GM19467 (cell line): ENCODE results near the gene USH2A.
"Not testable (repeated sequence)": the region's sequence is repeated elsewhere in the genome, so short reads cannot be mapped to it uniquely, and the experiment has no call there.

Experiments used
- ATAC-seq: cut with Tn5 transposase; IDR thresholded peaks from one replicate; pipeline ENCODE4 v1.9.1; 2021; ENCODE audit warnings: mild to moderate bottlenecking, moderate library complexity; ENCODE audit not compliant: unreplicated experiment

The USH2A gene

DNA sequence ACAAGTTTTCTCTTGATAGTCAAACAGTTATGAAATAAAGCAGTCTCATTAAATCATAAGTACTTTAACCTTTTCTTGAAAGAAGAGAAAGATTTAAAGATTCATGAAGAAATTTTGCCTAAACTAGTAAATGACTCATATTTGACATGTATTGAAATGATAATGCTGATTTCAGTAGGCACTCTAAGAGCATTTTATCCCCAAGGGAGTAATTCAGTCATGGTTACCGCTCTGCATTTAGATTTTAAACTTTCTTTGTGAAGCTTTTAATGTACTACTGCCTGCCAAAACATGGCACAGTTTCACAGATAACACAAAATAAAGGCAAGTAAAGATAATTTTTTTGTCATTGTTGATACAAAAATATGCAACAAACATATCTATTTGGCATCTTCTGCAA lies 6.8 kb downstream of the USH2A start:
- no peak for ATAC-seq

DNA sequence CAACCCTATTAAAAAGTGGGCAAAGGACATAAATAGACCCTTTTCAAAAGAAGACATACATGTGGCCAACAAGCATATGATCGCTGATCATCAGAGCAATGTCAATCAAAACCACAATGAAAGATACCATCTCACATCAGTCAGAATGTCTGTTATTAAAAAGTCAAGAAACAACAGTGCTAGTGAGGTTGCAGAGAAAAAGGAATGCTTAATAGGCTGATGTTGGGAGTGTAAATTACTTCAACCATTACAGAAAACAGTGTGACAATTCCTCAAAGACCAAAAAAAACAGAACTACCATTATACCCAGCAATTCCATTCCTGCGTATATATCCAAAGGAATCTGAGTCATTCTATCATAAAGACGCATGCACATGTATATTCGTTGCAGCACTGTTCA lies 13.2 kb downstream of the USH2A start:
- ATAC-seq, result no peak

DNA sequence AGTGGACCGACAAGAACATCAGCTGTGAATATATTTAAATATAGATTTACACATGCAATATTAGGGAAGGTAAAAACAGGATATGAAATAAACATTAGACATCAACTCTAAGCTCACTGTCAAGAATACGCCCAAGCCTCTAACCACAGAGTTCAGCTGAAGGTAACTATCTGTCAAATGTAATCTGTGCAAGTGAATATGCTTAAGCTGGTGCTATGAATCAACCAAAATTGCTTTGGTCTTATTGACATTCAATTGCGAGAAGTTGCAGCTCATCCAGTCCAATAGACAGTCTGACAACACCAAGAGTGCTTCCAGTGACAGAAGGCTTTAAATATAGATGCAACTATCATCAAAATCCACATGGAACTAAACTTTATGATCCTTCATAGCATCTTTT lies 32.3 kb downstream of the USH2A start:
- no peak for ATAC-seq

DNA sequence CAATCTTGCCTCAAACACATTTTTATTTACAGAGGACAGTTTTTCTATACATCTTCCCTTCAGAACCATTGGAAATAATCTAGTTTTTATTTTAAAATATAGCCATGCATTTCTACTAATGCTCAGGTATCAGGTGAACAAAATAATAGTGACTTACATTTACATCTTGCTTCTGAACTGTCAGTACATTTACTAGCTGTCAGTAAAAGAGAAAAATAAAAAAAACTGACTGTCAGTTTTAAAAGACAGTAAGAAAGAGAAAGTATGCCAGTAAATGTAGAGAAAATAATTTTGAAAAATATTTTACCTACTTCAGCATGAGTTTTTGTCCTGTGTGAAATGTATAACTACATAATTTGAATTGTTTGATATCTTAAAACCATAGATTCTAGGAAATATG lies 33.5 kb downstream of the USH2A start:
- no peak for ATAC-seq

DNA sequence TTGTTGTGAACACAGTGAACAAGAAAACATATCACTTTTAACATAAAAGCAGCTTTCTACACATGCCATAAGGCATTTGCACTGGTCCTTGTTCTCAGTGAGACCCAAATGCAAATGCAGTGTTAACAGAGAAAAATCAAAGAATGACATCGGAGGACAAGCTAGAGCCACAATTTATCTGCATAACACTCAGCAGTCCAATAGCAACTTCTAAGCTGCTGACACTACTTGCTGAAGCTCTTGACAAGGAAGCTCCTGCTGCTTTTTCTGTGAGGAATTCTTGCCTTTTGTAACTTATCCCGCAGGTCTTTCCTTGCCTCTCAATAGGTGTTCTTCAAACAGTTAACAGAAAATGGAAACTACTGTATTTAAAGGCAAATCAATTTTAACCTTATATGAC lies 34.7 kb downstream of the USH2A start:
- ATAC-seq, result no peak

DNA sequence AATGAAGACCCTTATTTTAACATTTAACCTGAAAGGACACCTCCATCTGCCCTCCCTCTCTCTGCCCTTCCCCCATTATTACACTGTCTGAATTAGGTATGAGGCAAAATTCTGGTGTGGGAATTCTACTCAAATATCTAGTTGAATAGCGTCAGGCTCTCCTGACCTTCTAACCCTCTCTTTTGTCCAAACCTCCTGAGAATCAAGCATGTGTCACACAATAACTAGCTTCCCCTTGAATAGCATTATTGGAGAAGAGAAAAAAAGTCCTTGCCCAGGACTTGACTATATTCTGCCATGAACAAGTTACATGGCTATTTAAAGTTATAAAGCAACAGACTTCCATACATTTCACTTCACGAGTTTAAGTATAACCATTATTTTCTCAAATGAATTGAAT lies 35.5 kb downstream of the USH2A start:
- no peak for ATAC-seq

DNA sequence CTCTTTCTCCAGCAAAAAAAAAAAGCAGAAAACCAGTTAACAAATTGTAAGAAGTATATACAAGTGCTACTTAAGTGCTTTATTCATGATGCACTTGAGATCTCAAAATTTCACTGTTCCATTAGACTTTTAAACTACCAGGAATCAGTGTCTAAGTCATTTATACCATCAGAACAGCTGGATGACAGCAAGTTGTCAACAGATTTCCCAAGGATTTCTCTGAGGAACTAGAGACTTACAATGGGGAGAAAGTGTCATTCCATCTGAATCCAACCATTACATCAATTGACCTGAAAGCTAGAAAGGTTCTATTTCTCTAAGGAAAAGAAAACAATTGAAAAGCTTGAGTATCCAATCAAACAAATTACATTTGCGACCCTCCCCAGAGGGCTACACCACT lies 43.8 kb downstream of the USH2A start:
- ATAC-seq, result no peak

DNA sequence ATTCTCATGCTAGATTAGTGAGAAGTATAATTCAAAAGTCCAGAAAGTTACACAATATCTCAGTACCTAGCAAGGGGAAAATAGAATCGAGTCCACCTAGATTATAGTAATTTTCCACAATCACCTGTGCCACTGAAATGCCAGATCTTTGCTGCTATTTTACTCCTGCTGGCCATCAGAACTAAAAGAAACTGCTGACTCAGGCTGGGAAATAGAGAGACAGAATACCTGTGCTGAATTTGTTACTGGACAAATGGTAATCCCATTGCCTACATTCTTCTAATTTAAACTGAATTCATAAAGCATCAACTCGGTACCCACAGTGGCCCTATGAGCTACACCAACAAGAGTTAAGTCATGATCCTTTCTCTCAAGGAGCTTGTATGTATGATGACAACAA lies 55.0 kb downstream of the USH2A start:
- no peak for ATAC-seq

DNA sequence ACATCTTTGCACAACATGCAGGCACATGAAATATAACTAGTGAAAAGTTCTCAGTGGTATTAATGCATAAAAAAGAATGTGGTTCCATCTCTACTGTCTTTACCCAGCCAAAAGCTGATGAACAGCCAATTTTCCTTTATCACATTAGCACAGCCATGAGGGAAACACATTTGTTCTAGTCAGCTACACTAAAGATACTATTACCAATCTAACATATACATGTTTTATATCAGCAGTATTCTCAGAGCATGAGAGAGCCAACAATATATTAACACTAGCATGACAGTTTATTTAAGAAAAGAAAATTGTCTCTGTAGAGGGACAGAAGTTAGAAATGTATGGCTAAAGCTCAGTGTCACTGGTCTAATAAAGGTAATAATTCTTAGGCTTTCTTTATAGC lies 56.3 kb downstream of the USH2A start:
- ATAC-seq, result no peak

DNA sequence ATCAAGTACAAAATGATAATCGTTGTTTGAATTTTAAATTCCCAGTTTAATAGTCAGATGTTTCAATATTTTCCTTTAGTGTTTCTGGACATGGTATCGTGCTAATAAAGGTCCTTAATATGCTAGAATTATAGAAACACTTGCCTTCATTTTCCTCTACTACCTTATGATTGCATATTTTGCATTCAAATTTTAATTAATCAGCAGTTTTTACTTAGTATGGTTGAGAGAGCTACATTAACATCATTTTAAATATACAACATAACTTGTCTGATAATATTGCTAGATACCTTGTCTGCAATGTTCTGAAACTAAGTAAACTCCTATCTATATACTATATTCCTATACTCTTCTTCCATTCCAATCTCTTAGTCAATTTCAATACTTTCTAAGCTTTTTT lies 66.3 kb downstream of the USH2A start:
- ATAC-seq, result no peak

DNA sequence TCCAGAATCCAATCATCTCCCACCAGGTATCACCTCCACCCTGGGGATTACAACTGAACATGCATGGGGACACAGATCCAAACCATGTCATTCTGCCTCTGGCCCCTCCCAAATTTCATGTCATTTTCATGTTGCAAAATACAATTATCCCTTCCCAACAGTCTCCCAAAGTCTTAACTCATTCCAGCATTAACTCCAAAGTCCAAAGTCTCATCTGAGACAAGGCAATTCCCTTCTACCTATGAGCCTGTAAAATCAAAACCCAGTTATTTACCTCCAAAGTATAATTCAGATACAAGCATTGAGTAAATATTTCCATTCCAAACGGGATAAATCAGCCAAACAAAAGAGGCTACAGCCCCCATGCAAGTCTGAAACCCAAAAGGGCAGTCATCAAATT lies 73.1 kb downstream of the USH2A start:
- no peak for ATAC-seq

DNA sequence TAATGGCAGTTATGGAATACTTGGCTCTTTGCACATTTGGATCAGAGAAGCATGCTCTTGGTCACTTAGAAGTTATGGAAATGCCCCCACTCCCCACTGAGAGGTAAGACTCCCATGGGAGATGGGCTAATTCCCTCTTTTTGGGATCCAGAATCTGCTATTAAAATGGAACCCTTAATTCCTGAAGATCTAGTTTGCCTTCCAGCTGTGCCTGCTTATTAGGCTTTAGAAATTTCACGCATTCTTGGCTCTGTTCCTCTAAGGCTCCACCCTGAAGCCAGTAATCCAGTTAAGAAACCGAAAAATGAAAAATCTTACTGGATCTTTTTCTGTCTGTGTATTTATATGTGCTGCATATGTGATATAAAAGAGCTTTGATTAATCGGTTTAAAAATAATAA lies 76.7 kb downstream of the USH2A start:
- no peak for ATAC-seq

DNA sequence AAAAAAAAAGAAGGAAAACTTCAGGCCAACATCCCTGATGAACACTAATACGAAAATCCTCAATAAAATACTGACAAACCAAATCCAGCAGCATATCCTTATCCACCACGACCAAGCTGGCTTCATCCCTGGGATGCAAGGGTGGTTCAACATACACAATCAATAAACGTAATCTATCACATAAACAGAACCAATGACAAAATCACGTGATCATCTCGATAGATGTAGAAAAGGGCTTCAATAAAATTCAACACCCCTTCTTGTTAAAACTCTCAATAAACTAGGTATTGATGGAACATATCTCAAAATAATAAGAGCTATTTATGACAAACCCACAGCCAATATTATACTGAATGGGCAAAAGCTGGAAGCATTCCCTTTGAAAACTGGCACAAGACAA lies 82.7 kb downstream of the USH2A start:
- not testable (repeated sequence) for ATAC-seq

DNA sequence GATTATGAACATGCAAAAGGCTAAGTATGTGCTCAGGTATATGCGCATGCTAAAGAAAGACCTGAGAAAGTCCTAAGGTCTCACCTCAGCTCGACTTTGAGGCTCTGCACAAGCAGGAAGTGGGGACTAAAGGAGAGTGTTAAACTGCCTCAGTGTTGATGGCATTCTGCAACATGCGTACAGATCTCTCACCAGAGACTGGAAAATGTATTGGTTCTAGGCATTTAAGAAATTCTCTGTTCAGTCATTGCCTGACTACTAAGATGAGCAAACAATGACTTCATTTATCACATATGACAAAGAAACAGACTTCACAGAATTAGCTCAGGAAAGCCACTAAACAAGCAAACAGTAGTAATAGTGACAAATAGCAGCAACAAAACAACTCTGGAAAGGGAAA lies 90.8 kb downstream of the USH2A start:
- no peak for ATAC-seq

DNA sequence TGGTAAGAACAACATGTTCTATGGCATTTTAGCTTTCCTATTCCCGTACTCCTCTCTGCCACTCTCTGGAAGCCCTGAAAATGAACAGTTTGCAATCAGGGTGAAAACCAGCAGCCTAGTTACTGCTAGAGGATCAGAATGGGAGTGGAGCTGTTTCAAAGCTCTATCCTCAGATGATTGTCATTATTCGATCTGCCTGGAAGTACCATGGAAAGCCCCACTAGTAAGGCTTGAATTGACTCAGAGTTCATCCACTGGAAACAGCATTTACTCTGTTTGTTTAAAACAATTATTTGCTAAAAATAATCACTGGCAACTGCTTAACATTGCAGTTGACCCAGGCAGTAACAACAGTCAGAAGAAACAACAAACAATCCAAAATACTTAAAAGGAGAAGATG lies 91.2 kb downstream of the USH2A start:
- ATAC-seq, result no peak

DNA sequence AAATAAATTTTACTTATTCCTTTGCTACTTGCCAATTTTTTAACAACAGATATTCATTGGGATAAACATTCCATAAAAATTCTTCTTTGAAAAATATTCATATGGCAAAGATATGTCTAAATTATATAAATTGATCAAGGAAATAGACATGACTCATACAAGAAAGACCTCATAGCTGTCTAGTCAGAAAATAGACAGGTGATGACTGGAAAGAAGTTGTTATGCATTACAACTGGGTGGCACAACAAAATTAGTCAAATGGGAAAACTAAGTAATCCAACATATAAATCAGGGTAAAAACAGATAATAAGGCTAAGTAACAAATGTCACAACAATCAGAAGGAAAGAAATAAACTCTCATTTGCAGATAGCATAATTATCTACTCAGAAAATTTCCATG lies 92.0 kb downstream of the USH2A start:
- ATAC-seq, result no peak

DNA sequence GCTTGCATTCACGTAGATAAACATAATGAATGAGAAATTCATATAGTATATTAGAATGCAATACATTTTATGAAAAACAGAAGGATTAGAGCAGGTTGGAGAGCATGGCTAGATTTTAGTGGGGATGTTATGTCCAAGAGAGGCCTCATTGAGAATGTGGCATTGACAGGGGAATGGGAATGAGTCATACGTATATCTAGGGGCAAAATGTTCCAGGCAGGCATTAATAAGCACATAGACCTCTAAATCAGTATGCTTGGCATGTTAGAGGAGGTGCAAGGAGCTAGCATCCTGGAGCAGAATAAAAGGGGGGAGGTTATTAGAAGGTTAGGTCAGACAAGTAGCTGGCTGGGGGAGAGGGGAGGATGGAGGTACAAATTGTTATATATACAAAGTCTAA lies 93.0 kb downstream of the USH2A start:
- no peak for ATAC-seq

DNA sequence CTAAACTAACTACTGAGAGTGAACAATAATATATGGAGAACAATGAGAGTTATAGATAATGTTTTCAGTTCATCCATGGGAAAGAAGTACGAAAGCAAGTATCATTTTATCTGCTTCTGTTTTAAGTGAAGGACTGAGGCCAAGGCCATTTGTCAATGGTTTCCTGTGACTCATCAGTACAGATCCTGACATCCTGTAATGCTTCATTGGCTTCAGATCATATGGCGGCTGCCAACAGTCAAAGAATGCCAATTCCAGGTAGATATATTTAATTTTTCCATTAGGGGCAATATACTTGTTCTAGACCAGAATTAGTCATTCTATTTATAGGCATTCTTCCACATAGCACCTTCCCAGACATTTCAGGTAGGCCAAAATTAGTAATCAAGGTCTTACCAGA lies 97.3 kb downstream of the USH2A start:
- no peak for ATAC-seq

DNA sequence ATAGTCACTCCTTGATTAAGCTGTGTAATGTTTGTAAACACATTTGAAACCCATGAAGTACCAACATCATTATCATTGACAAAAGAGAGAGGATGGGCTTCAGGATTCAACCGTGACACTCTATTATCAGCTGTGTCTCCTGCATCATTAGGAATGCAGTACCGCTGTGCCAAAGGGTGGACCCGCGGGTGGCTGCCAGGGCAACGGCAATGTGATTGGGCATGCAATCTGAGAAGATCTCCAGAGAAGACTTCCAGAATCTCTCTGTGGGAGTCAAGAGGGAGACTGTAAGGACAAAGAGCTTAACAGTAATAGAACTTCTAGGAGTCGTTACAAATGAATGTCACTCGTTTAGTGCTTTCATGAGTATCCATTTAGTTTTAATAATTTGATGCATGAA lies 97.9 kb downstream of the USH2A start:
- ATAC-seq, result no peak

DNA sequence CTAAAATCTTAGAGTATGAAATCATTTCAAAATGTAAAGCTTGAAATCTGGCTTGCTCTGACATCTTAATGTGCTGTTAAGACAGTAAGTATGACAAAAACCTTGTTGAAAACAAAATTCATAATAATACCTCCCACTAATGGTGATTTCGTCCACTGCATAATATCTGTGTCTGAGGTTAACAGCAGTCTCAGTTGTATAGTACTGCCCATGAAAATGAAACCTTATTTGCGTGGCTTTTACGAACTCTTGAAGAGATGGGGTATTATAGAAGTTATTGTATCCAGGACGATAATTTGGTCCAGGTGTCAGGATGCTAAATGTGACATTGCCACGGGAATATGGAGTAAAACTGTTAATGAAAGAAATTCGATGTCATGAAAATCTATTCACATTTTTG lies 99.9 kb downstream of the USH2A start:
- ATAC-seq, result no peak

DNA sequence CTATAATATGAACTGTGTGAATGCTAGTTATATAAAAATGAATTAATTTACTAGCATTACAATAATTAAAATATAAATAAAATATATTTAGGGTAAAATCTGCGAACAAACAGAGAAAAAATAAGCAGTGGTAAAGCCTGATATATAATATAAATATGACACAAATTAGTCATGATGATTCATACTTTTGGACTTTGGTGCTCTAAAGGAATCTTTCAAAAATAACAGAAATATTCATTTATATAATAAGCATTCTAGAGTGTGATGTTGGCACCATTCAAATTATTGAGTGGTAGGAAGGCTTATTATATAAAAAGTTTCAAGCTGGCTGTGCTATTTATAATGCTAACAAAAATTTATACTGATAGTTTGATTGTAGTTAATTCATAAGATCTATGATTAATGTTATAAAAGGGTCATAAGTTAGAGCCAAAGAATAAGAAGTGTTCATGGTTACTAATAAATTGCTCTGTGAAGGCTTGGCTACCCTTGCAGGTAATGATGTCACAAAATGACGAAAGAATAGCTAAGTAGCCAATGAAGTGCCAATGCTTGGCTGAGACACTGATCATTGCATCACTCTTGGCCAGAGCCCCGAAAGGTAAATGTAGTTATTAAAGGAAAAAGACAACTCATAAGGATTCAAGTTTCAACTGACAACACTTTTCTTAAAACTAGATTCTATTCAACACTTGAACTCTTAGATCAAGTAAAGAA lies 108.7 kb downstream of the USH2A start:
- no peak for ATAC-seq

DNA sequence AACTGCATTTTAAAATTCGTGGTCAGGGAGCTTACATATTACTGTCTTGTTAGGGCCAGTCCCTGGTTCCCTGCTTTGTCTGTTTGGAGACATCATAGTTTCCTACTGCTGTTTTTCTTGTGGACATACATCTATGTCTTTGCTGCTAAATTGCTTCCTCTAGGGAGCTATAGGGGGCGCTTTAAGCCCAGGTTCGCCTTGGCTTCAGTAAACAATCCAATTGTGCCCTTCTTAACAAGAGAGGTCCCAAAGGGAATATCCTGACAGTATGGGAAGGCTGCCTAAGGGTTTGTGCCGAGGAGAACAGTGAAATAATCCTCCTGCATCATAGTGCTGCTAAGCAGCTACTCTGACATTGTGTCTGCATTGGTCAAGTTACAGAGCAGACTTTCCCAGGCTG lies 112.5 kb downstream of the USH2A start:
- no peak for ATAC-seq

DNA sequence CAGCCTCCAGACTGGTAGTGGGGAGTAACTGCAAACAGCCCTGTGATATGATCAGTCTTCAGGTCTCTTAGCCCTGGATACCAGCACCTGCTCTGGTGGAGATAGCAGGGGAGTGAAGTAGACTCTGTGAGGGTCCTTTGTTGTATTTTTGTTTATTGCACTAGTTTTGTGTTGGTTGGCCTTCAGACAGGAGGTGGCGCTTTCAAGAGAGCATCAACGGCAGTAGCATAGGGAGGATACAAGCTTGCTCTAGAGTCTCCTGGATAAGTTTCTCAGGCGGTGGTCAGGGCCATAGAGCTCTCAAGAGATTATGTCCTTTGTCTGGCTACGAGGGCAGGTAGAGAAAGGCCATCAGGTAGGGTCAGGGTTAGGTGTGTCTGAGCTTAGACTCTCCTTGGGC lies 116.4 kb downstream of the USH2A start:
- no peak for ATAC-seq

DNA sequence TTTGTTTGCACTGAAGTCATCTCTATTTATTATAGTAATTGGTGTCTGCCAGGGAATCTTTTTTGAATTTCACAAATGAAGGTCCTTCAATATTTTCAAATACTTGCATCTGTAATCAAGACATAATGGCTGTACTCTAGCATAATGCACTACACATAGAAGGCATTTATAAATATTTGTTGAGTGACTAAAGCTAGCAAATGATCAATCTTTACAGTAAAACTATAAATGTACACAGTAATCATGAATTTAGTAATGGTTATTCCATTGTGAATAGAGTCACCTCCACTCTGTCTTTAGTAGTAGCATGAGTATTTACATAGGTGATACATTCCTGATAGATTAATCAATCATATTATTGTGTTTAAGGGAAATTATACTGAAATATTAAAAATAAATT lies 119.6 kb downstream of the USH2A start:
- no peak for ATAC-seq
